DMS153 treated with DMSO at 0.1 percent for 48 hours (cell line): ENCODE measurements around the gene BATF.

Source experiments
- DNase-seq: peaks from one replicate; lab custom pipeline; 2025; ENCODE audit not compliant: unreplicated experiment; lab: John Stamatoyannopoulos, UW

Gene BATF

DNA sequence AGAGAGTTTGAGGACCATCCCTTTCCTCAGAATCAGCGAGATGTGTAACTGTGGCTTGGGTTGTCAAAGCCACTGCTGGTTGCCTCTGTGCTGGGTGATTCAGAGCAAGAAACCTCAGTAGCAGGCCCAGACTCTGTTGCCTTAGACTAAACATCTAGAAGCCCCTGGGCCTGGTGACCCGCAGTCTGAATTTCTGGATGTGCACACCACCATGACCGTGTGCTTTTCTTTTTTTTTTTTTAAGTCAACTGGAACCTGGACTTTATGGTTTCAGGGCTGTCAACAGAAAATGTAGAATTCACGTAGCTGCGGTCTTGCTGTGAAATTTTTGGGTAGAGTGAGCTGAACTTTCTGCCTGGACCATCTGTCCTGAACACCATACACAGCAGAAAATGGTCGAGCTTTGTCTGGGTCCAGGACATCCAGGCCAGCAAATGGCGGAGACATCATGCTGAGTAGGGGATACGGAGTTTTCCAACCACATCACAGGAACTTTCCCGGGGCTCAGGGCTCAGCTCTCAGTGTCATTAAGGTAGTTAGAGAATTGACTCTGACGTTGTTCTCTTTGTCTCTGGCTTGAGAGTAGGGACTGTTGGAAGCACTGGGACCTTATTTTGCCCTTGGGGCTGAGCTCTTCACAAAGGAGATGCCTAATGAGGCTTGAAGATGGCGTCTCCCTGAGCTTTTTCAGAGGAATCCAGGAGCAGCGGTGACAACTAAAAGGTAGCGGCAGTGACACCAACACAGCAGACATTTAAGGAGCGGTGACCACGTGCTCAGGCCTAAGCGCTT lies 23.0 kb upstream of the BATF start:
- no peak for DNase-seq

DNA sequence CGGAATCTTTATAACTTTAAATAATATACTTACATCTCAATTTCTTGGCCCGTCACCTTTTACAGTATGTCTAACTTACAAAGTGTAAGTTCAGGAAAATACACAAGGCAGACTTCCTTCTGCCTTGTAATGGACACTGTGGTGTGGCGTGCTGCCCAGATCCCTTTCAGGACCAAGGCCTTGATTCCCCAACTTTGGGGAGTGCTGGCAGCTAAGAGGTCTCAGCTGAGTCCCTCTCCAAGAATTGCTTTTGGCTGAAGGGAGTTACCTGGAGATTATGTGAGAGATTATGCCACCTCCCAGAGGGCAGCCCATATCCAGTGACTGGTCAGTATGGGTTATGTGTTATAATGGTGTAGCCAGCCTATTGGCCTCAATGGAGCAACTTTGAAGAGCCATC lies 21.2 kb upstream of the BATF start:
- DNase-seq: no peak

DNA sequence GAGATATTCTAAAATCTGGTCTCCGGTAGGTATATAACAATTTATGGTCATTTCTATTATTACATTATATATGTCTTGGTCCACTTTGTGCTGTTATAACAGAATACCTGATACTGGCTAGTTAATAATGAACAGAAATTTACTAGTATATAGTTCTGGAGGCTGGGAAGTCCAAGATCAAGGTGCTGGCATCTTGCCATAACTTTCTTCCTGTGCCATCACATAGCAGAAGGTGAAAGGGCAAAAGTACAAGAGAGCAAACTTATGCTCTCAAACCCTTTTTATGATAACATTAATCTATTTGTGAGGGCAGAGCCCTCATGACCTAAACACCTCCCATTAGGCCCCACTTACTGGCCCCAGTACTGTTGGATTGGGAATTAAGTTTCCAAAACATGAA lies 17.9 kb upstream of the BATF start:
- DNase-seq: no peak

DNA sequence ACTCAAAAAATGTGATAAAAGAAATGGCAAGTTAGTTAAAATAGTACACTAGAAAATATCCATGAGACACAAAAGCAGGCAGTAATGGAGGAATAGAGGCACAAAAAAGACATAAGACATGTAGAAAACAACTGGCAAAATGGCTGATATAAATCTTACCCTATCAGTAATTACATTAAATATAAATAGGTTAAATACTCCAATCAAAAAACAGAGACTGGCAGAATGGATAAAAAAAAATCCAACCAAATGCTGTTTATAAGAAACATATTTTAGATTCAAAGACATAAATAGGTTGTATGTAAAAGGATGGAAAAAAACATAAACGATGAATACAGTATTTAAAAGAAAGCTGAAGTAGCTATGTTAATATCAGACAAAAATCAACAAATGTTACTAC lies 15.3 kb upstream of the BATF start:
- no peak for DNase-seq

DNA sequence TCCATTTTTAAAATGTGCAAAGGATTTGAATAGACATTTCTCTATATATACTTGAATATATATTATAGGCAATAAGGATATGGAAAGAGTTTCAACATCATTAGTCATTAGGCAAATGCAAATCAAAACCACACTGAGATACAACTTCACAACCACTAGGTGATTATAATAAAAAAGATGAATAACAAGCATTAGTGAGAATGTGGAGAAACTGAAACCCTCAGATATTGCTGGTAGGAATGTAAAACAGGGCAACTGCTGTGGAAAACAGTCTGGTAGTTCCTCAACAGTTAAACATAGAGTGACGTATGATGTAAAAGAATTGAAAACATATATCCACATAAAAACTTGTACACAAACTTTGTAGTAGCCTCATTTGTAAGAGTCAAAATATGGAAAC lies 11.7 kb upstream of the BATF start:
- no peak for DNase-seq

DNA sequence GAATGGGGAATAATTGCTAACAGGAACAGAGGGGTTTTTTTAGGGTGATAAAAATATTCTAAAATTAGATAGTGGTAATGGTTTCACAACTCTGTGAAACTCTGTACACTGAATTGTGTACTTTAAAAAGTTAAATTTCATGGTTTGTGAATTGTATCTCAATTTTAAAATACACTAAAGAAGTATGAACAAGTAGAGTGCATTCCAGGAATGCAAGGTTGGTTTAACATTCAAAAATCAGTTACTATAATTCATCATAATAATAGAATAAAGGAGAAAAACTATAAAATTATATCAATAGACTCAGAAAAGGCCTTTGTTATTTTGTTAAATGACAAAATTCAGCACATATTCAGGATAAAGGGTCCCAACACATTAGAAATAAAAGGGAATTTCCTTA lies 11.1 kb upstream of the BATF start:
- DNase-seq: no peak

DNA sequence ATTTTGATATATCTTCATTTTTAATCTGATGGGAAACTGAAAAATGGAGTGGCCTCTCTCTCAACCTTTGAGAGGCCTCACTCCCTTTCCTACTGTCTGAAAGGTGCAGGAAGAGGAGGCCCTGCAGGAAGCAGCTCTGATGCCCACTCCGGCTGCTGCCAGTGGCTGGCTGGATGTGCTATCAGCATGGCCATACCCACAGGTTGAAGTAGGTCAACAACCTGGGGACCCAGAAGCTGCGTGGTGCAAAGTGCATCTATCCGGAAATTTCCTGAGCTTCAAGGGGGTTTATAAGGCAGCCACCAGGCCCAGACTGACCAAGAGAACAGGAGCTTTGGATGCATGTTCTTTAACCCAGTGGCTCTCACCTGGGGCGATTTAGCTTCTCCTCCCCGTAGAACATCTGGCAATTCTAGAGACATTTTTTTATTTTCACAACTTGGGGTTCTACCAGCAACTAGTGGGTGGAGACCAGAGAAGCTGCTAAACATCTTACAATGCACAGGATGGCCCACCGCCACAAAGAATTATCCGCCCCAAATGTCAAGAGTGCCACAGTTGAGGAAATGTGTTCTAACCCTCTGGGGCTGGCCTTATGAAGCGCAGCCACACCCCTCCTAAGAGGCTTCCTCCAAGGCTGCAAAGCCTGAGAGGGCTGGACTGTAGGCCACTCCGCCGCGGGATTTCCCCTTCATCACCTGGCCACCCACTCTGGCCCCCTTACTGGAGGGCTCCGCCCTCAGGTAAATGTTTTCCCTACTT lies 8.2 kb upstream of the BATF start:
- no peak for DNase-seq

DNA sequence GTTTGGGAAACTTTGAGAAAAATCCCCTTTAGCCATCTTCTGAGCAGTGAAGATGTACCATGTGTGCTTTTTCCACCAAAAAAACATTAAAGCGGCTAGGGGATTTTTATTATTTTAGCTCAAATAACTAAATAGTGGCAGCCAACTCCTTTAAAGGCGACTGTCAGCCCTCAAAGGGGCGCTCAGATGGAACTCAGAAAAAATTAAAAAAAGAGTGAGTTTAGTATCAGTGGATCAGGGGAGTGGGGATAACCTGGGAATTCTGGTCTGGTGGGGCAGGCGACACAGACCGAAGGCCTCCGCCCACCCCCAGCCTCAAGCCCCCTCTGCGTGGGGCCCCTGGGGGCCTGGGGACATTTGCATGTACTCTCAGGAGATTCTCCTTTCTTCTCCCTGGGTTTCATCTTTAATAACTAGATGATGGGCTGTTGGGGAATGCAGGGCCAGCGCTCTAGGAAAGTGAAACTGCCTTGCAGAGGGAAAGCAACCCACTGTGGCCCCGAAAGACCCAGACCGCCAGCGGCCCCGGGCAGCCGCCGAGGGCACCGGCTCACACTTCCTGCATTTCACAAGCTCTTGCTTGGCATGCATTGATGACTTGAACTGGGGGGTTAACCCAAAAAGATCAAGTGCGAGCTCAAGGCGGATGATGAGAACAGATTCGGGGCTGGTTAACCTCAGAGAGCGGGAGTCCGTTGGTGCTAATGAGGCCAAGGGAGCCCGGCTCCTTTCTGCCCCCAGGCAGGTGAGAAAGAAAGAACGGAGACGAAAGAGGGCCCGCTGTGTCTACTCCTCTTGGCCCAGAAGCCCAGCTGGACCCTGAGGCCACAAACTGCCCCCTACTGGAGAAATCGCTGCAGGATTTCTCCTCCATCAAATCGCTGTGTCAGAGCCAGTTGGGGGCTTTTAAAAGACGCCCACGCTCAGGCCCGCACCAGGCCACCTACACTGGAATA lies 7.3 kb upstream of the BATF start:
- no peak for DNase-seq

DNA sequence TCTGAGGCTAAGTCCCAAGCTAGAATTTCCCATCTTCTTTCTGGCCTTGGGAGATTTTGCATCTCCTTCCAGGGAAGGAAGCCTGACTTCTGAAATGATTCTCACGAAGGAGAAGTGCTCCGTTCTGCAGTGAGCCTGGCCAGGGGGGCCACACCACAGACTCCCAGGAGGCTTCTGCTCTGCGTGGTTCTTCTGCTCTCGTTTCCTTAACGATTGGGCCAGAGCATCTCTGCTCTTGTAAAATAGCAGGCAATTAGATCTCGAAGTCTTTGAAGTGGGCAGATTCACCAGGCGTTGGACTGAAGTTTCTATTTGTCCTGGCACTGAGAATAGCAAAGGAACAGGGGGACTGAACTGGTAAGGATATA lies 6.7 kb upstream of the BATF start:
- DNase-seq: no peak

DNA sequence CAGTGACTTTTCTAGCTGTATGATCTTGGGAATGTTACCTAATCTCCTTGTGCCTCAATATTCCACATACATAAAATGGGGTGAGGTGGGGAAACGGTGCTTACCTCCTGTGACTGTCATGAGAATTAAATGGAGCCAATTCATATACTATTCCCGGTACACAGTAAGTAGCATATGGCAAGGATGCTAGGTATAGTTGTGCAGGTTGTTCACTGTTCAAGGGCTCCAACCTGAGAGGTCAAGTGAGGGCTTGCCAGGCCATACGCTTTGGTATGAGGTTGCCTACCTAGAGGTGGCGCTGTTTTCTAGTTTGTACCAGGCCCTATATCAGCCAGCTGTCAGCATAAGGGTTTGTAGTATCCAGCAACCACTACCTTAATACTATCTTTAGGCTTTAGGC lies 3.6 kb upstream of the BATF start:
- no peak for DNase-seq

DNA sequence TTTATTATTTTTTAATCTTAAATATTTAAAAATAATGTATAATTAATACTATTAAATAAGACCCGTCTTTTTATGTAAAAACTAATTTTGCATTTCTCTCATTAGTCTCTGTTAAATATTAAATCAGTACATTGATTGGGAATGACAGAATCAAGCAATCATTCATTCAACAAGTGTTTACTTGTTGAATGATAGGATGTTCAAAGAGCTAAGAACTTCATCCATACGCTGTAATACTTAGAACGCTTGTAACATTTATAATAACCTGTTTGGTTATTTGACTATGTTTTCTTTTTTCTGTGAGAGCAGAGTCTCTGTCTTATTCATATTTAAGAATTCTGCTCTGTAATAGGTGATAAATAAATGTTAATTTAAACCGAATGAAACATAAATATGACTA lies 2.9 kb upstream of the BATF start:
- DNase-seq: no peak

DNA sequence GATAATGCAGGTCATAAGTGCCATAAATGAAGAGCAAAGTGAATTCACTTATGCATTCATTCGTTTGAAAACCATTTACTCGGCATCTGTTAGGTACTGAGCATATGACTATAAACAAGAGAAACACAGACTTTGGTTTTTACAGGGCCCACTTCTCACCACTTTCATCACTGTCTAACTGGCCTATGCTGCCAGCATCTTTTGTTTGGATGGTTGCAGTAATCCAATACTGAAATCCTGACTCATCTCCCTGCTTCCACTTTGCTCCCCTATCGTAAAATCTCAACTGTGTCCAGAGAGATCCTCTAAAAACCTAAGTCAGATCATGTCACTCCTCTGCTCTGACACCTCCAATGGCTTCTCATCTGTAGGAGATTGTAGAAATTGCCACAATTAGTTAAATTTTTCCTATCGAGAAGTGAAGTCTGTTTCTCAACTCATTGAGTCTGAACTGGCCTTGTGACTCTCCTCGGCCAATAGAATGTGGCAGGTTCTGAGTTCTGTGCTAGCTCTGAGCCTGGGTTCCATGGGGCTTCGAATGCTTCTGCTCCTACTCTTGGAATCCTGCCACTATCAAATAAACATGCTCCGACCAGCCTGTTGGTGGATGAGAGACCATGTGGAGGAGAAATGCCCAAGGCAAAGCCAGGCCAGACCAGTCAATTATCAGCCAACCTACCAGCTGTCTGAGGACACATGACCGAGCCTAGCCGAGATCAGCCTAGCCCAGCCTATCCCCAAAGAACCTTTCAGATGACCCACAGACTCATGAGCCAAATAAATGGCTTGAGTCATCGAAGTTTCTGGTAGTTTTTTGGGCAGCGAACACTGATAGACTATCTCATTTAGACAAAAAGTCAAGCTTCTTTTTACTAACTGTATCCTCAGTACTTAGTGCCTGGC lies 2.2 kb upstream of the BATF start:
- DNase-seq: no peak

DNA sequence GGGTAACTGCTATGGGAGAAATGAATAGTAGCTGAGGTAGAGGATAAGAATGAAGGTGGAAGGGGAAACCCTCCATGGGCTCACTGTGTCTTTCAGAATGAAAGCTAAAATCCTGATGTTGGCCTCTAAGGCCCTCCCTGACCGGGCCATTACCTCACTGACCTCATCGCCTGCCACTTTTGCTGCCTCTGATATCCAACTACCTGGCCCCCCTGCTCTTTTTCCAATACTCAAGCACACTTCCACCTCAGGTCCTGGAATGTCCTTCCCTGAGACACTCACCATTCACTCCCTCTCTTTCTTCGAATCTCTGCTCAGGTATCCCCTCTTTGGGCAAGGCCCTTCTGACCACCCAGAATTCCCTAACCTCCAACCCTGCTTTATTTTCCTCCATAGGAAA lies 1.4 kb upstream of the BATF start:
- DNase-seq: no peak

DNA sequence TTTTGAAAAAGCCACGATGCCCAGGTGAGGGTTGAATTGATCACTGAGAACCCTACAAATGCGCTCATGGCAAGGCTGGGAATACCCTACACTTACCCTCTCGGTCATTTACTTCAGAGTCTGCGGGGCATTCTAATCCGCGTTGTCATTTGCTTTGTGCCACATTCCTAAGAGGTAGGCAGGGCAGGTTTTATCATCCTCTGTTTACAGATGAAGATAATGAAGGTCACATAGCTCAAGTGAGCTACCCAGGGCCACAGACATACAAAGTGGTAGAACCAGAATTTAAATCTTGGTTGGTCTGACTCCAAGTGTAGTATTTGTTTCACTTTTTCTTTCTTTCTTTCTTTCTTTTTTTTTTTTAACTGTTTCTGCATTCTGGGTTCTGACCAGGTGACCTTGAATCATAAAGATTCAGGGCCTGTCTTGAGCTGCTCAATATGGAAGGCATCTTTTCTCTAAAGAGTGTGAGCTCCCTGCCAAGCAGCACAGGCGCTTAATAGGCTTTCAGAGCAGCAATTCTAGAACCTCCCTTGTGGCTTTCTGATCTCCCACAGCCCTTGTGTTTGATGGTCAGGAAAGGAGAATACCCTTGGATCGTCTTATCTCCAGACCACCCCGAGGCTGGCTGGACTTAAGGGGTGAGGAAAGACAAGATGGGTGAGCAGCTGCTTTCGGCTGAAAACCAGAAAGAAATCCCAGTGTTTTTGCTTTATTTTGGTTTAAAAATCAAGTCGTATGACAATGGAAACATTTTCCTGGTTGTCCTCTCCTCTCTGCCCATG lies 662 bp upstream of the BATF start:
- no peak for DNase-seq

DNA sequence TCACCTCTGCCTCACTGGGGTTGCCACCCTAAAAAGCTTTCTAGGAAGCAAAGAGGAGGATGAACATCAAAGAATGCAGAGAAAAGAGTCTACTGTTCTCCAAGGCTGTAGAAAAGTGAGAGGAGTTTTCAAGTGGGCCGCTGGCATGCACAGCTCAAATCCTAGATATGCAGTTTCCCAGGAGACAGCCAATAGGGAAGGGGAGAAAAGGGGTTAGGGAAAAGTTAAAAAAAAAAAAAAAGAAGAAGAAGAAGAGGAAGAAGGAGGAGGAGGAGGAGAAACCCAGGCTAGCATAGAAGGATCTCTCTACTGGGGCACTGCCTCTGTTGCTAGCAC lies 682 bp downstream of the BATF start:
- no peak for DNase-seq

DNA sequence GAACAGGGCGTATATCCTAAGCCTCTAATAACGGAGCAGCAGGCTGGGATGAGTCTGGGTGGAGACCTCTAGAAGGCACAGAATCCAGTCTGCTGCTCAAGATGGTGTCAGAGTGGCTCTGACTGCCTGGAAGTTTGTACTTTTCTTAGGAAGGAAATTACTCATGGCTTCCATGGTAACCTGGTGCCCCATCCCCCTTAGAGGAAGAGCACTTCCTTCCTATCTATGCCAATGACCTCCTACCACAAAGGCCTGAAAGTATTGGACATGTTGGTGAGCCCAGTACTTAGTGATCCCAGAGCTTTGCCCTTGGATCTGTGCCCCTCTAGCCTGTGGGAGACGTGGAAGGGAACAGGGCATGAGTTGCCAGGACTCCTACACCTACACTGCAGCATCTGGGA lies 1.5 kb downstream of the BATF start:
- DNase-seq: no peak

DNA sequence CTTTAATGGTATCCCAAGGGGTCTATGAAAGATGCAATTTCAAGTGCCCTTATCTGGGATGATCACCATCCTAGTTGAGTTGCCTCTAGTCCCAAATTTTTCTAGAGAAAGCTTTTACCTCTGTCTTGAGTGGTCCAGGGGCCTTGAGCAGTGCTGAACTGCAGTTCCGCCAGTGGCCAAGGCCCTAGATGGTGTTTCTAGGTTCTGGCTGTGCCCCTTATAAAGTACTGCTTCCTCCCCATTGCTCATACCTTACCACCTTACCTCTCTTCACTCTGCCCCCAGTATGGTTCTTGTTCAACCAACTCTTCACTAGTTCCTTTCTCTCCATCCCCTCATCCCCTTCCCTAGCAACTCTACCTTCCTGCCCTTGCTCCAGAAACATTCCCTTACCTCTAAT lies 3.7 kb downstream of the BATF start:
- no peak for DNase-seq

DNA sequence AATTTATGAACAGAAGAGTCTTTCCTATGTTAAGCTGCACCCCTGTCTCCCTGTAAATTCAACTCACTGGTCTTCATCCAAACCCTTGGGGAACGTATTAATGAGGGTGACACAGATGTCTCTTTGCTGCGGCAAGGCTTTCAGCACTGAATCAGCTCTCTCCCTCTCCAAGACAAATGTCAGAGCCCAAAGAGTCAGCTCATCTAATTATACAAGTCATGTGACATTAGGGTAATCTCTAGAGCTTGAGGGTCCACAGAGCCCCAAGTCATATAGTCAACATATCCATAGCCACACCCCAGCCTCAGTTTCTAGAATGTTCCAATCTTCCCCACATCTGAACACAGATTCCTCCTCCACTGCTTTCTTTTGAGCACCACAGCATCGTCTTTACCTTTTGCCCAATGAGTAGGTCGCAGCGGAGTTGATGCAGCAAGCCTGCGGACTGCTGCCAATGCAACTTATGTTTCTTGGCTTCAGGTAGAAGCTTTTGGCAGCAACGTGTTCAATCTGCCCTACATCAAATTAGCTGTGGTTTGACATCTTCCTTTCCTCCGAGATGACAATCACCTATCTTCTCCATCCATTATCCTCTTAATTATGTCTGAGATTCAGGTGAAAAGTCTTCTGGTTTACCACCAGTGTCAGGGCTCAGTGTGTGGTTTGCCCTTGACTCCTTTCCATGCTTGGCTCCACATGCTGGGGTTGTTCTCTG lies 5.3 kb downstream of the BATF start:
- no peak for DNase-seq

DNA sequence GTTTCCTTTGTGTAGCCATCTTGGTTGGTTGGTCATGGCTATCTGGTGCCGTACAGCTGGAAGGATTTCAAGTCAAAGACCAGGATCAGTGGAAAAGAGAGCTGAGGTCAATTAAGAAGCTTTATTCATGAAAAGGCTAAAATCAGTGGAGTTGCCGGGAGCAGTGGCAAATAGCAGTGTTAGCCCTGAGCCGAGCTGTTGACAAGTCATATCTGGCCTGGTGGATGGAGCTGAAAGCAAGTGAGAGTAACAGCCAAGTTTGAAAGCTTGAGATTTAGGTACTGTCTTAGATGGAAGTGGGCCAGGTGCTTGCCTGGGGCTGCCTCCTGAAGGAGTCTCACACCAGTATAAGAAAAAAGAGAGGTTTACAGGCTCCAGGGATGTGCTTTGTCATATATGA lies 9.0 kb downstream of the BATF start:
- no peak for DNase-seq
